NCI-H345 treated with DMSO at 0.1 percent for 48 hours (cell line): ENCODE measurements around the gene DPP9.

Experiments used
- DNase-seq: peaks from one replicate; lab custom pipeline; 2025; ENCODE audit not compliant: unreplicated experiment; lab: John Stamatoyannopoulos, UW

The DPP9 gene

GRCh38 chr19:4636151-4636717 lies 87.4 kb downstream of the DPP9 start:
- peak; percentile 24 for DNase-seq

- DNase-seq, result no peak
Observed at GRCh38 chr19:4635754-4636116, 87.9 kb downstream of the DPP9 start.

GRCh38 chr19:4633140-4633967 lies 90.3 kb downstream of the DPP9 start:
- DNase-seq, result no peak
